NCI-H526 treated with DMSO at 0.1 percent for 48 hours (cell line): Measurements from ENCODE around the gene OTOGL.
"Not testable (repeated sequence)": the region's sequence is repeated elsewhere in the genome, so short reads cannot be mapped to it uniquely, and the experiment has no call there.

Experiments used
- DNase-seq: peaks from one replicate; lab custom pipeline; 2025; lab: John Stamatoyannopoulos, UW

OTOGL gene

GRCh38 chr12:80099259-80099658 is at the start of gene OTOGL:
OTOGL (plus strand) TSS chr12:80099537; CDS start chr12:80209432, 109,895 bp downstream.
- DNase-seq, result no peak

DNA sequence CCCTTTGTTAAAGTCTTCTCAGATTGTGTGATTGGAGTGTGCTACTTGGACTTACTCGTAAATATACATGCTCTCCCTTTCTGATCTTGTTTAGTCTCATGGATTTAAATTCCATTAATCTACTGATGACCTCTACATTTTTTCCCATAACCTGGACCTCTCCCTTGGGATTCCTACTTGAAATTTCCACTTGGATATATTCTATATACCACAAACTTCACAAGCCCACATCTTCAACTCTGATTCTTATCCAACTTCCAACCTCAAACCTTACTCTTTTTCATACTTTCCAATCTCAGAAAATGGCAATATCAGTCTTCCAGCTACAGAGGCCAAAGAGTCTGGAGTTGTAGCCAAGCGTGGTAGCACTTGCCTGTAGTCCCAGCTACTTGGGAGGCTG is 49.1 kb upstream of the OTOGL start:
- no peak for DNase-seq

GRCh38 chr12:80053051-80053790 is 46.1 kb upstream of the OTOGL start:
- DNase-seq, result no peak

DNA sequence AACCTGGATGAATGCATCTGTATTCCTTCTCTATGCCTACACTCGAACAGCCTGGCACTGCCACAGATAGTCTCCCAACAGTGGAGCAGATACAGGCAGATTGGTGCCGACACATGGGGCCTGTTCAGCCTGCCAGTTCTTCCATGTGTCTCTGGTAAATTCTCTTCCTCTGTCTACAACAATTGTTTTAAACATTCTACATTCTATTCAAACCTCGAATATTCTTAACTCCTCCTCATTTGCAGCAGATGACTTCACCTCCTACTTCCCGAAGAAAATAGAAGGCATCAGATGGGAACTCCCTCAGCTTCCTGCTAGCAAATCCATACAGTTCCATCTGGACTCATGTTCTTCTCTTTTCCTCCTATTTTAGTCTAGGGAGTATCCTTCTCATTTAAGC is 43.1 kb upstream of the OTOGL start:
- no peak for DNase-seq

- no peak for DNase-seq
These were observed 42.5 kb upstream of the OTOGL start for GRCh38 chr12:80056845-80057244.

GRCh38 chr12:80058586-80058985 is 40.8 kb upstream of the OTOGL start:
- DNase-seq, result no peak

DNA sequence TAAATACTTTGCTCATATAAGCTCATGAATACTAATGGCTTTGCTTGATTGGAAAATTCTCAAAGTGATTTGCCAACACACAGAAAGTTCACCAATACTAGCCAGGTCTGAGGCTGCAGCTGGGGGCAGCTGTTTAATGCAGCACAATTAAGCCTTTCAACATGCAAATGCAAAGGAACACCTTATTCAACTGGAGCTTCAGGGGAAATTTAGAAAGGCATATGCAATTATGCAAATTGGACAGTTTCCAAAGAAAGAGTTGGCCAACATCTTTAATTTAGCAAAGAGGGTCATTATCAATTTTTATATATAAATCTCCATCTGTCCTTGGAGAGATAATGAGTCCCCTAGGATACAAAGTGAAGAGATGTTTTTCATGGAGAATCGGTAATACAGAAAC is 40.2 kb upstream of the OTOGL start:
- DNase-seq, result no peak

DNA sequence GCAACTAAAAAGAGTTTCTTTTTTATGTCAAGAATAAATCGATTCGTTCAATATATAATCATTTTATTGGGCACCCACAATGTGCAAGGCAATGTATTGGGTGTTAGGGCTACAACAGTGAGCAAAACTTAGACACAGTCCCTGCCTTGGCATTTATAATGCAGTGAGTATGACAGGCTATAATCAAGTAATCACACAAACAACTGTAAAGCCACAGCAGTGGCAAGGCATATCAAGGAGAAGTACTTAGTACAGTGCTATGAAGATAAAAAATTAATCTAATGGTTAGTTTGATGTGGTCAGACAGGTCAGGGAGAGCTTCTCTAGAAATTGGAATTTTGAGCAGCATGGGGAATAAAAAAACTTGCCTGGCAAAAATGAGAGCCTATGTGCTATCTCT is 39.5 kb upstream of the OTOGL start:
- no peak for DNase-seq

- DNase-seq, result no peak
These were observed 35.1 kb upstream of the OTOGL start for GRCh38 chr12:80064269-80064668.

DNA sequence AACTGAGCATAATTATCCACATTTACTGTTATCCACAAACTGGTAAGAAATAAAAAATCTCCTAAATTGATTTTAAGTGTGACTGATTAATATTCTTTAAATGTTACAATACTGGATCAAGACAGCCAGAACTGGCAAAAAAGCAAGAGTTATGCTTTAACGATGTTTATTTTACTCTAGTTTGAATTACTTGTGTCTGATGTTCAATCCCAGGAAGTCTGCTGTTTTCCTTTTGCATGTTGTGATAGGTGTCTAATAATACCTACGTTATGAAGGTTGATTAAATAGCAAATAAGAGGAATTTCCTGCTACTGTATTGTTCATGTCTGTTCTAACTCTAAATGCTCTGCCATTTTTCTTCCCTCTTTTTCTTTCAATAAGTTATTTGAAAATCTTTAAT is 34.4 kb upstream of the OTOGL start:
- DNase-seq, result no peak

DNA sequence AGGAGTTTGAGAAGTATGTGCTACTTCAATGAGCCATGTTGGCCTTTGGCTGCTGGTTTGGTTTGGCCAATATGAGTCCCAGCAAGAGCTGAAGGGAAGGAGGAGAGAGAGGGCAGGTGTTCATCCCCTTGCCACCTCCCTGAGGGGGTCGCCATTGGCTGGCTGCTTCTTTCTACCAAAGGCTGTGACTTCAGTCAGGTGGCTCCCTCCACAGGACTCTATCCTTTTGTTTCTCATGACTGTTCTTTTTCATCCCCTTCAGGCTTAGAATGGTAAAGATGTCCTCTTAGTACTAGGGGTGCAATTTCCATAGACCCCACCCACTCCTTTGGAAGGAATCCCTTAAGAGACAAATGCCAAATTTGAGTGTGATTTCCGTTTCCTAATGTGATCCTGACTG is 31.2 kb upstream of the OTOGL start:
- DNase-seq, result no peak

- DNase-seq, result not testable (repeated sequence)
These were observed 15.3 kb upstream of the OTOGL start for GRCh38 chr12:80083892-80084614.

DNA sequence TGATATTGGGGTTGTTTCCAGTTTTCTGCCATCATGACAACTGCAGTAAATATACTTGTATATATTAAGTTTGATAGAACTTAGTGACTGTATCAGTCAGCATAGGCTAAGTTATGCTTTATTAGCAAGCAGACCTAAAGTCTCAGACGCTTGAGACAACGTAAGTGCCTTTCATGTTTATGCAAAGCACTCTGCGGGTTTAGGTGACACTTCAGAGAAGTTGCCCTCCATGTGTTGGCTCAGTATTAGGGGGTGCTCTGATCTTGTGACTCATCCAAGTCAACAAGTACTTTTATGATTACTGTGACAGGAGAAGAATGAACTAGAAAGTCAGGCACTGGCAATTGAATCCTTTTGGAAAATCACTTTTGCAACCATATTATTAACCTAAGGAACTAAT is 13.3 kb upstream of the OTOGL start:
- no peak for DNase-seq

DNA sequence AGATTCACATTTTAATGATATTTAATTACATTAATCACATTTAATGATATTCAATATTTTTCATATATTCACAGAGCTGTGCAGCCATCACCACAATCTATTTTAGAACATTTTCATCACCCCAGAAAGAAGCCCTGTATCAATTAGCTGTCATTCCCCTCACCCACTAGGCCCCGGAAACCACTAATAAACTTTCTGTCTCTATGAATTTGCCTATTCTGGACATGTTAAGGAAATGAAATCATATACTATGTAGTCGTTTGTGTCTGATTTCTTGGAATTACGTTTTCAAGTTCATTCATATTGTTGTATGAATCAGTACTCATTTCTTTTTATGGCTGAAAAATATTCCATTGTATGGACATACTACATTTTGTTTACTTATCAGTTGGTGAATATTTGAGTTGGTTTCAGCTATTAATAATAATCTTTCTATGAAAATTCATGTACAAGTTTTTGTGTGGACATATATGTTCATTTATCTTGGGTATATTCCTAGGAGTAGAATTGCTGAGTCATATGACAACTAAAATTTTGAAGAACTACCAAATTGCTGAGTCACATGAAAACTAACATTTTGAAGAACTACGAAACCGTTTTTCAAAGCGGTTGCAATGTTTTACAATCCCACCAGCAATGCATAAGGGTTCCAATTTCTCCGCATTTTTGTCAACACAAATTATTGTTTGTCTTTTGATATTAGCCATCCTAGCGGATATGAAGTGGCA is 11.7 kb upstream of the OTOGL start:
- no peak for DNase-seq

DNA sequence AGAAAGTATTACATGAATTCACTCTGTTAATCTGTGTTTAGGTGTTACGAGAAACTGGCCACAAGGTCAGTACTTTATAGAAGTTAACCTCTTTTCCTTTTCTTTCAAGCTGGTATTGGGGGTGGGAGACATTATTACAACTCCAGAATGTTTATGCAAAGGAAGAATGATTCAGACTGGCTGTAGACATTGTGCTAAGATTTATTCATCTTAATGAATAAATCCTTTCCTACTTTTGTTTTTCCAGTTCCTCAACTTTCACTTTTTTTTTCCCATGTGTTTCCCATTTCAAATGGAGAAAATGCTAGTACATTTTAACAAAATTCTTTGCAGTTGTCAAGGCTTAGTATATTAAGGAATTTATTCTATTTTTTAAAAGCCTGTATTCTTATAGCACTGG is 1.3 kb downstream of the OTOGL start:
- no peak for DNase-seq

DNA sequence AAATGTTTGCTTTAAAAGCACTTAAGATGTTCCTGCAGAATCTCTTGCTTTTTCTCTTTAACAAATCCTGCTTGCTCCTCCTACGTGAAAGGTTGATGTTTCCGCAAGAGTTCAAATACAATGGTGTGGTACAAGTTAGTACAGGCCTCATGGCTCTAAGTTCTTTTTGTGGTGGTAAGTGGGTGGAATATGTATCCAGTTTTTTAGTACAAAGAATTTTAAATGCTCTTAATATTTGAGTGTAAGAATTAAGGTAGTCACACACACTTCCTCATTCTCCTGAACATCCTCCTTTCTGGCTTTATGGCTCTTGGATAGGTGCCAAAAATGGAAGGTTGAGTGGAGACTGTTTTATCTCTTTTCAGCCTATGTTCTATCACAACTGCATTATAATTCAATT is 1.8 kb downstream of the OTOGL start:
- no peak for DNase-seq

DNA sequence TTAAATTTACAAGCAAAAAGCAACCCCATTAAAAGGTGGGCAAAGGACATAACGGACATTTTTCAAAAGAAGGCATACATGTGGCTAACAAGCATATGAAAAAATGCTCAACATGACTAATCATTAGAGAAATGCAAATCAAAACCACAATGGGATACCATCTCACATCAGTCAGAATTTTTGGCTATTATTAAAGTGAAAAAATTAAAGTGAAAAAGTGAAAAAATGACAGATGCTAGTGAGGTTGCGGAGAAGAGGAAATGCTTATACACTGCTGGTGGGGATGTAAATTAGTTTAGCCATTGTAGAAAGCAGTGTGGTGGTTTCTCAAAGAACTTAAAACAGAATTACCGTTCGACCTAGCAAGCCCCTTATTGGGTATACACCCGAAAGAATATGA is 7.9 kb downstream of the OTOGL start:
- no peak for DNase-seq

DNA sequence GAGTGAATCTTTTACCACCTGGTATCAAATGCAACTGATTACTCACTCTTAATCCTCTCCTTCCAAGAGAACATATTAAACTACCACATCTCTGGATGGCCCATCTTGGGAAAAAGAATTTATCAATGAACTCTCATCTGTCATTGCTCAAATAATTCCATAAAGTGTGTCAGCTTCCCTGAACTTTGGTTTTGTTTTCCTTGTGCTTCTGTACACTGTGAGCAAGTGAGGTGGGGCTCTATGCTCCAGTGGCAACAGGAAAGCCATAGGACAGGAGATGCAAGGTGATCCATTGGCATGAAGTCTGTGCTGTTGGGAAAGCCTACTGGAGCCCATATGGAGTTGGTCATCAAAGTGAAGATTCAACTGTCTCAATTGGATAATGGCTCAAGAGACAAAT is 17.4 kb downstream of the OTOGL start:
- DNase-seq, result no peak

GRCh38 chr12:80118565-80119324 is 19.4 kb downstream of the OTOGL start:
- DNase-seq, result no peak

- no peak for DNase-seq
These were observed 21.7 kb downstream of the OTOGL start for GRCh38 chr12:80120994-80121393.

GRCh38 chr12:80121661-80122060 is 22.3 kb downstream of the OTOGL start:
- no peak for DNase-seq

DNA sequence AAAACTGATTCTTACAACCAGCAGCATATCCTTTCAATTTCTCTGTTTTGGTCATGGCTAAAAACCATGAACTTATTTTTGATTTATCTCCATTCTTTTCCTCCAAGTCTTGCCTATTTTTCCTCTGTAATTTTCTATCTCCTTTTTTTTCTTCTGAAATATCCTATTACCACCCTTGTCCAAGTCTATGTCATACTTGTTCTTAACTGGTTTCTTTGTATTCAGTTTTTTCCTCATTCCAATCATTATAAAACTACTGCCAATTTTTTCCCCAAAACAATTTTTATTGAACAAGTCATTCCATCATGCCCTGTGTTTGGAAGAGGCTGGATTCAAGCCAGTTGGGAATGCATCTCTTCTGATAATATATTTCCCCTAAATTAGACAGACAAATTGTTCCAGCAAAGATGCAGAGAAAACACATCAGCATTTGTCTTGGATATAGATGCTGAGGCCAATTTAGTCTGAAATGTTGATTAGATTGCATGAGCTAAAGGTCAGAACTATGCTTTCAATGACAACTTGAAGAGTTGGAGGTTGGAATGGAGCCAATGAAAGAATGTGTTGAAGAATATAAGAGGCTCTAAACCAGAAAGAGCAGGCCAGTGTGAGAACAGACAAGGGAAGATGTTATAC is 30.7 kb downstream of the OTOGL start:
- no peak for DNase-seq
